ENCODE results near the gene CD58.
"Not testable (repeated sequence)": the region's sequence is repeated elsewhere in the genome, so short reads cannot be mapped to it uniquely, and the experiment has no call there.

Gene CD58, protein sequence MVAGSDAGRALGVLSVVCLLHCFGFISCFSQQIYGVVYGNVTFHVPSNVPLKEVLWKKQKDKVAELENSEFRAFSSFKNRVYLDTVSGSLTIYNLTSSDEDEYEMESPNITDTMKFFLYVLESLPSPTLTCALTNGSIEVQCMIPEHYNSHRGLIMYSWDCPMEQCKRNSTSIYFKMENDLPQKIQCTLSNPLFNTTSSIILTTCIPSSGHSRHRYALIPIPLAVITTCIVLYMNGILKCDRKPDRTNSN

DNA sequence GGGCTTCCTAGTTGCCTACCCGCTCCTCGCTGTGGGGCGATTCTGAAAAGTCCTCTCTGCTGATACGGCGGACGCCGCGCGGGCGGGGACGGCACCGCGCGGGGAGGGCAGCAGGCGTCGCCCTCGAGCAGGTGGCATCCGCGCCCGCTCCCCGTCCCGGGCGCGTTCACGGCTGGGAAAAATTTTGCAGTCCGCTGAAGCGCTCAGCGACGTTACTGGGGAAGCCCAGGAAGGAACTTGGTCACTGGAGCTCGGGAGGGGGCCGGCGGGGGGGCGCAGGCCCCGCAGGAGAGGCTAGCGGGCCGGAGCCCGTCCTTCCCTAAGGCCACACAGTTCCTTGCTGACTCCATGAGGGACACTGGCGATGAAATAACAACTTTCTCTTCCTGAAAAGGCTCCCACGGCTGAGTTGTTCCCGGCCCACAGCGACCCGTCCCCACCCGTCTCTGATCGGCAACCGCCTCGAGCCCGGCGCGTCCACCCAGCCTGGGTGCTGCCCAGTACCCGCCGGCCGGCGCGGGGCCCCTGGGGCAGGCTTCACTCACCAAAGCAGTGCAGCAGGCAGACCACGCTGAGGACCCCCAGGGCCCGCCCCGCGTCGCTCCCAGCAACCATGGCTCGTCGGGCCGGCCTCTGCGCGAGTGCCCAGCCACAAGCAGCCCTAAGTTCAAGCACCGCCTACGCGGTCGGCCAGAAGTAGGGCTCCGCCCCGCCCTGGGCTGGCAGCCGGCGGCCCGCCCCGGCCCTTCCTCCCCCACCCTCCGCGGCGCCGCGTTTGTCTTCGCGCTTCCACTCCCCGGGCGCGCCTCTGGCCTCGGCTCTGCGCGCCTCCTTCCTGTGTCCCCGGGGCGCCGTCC lies at the start of gene CD58:
TSS of gene CD58 (minus strand) at position 669 of the 857 bp plus-strand sequence. CDS start at position 615, 54 bp downstream.
- CTCF ChIA-PET = interaction anchor here (0.9 to 2.2 kb wide), 3 partner anchors 12 to 168 kb away, joined by 3 to 7 read pairs (median 3); no protein-coding TSS in a partner anchor
- TF ChIP-seq, protein P1, sequence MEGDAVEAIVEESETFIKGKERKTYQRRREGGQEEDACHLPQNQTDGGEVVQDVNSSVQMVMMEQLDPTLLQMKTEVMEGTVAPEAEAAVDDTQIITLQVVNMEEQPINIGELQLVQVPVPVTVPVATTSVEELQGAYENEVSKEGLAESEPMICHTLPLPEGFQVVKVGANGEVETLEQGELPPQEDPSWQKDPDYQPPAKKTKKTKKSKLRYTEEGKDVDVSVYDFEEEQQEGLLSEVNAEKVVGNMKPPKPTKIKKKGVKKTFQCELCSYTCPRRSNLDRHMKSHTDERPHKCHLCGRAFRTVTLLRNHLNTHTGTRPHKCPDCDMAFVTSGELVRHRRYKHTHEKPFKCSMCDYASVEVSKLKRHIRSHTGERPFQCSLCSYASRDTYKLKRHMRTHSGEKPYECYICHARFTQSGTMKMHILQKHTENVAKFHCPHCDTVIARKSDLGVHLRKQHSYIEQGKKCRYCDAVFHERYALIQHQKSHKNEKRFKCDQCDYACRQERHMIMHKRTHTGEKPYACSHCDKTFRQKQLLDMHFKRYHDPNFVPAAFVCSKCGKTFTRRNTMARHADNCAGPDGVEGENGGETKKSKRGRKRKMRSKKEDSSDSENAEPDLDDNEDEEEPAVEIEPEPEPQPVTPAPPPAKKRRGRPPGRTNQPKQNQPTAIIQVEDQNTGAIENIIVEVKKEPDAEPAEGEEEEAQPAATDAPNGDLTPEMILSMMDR (IDR thresholded peaks at IDR 0.05; ENCODE audit: control extremely low read depth, extremely low read depth, low read depth, missing control alignments) = peak; percentile 70
- POLR2A ChIA-PET = interaction anchor here (0.6 to 1.3 kb wide), 4 partner anchors 12 to 193 kb away, joined by 3 to 9 read pairs (median 3); no protein-coding TSS in a partner anchor
- peak; percentile 92 for DNase-seq (ENCODE audit: extremely low spot score)

DNA sequence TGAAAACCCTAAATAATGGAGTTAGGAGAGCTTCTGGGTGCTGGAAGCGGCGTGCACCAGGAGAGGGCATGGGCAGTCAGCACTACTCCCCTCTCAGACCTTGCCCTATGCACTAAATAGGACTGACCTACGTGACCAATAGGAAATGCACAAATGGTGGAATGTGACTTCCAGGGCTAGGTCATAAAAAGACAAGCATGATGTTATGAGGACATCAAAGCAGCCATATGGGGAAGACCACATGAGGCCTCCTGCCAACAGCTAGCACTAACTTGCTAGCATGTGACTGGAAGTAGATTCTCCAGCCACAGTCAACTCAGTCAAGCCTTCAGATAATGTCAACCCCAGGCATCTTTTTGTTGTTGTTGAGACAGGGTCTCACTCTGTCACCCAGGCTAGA lies 49.6 kb upstream of the CD58 start:
- DNase-seq (ENCODE audit: extremely low spot score); POLR2A ChIA-PET; CTCF ChIA-PET: not testable (repeated sequence)

DNA sequence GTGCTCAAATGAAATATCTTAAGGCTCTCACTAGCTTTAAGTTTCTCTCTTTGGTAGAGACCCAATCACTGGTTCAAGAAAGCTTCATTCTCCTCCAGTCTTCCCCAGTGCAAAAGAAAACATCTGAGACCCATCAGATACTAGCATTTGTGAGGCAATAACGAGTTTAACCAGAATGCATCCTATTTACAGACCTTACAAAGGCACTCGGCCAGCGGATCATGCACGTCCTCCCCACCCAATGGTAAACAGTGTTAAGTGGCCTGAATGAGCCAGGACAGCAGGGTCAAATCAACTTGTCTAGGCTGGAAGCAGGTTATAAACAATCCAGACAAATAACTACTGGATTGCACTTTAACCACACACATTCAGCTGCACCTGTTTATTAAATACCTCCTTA lies 48.3 kb upstream of the CD58 start:
- DNase-seq (ENCODE audit: extremely low spot score); CTCF ChIA-PET; POLR2A ChIA-PET: not testable (repeated sequence)

DNA sequence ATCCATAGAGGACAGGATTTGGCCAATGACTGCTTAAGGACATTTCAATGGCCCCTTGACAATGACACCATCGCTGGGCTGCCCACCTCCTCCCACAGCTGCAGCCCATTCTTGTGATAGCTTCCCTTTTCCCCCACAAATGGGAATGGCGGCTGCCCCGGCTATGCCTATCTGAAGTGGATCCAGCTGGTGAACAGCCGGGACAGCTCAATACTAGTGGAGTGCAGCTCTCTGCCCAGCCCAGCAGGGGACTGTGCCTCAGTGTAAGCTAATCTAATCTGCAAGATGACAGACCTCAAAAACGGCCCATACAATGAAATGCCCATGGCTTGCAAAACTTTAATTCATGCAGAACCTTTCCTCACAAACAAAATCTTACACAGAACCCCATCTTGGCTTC lies 47.0 kb upstream of the CD58 start:
- DNase-seq (ENCODE audit: extremely low spot score); POLR2A ChIA-PET: not testable (repeated sequence)
- CTCF ChIA-PET = interaction anchor here (0.9 to 1.6 kb wide), 2 partner anchors 34 to 43 kb away, joined by 3 read pairs; no protein-coding TSS in a partner anchor

DNA sequence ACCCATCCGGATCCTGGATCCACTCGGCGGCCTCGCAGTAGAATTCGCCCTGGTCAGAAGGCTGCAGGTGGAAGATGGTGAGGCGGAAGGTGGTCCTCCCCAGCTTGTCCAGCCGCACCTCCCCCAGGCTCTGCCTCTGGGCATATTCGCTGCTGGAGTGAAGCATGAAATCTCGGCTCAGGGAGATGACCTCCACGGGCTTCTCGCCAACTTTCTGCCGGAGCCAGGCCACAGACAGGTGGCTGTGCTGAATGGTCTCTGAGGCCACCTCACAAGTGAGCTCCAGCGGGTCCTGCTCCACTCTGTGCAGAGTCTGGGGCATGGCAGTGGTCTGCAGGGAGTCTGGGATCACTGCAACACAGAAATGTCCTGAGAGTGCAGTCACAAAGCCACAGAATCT lies 43.0 kb upstream of the CD58 start:
- DNase-seq (ENCODE audit: extremely low spot score); POLR2A ChIA-PET; CTCF ChIA-PET: not testable (repeated sequence)

DNA sequence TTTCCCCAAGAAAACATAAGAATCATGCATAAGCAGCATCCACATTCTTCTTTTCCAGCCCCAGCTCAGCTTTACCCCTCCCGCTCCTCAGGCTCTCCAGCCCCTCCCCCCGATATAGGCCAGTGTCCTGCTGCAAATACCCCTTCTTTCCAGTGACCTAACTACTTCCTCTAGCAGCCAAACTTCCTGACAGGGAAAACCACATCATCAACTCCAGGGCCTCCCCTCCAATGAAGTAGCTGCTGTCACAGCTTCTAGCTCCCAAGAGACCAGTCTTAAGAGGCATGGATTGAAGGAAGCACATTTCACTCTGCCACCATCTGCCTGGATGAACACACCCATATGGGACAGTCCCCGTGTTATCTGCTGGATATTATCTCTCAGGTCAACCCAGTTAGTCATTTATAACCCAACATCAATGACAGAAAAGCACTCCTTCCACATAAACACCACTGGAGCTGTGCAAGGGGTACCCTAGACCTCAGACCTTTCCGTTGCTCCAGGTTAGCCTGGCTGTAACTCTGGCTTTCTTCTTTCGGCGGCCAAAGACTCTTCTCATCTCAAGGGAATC lies 39.1 kb upstream of the CD58 start:
- not testable (repeated sequence) for DNase-seq (ENCODE audit: extremely low spot score)
- POLR2A ChIA-PET = interaction anchor here (0.6 kb wide), 1 partner anchor 517 kb away, joined by 4 read pairs; no protein-coding TSS in a partner anchor
- CTCF ChIA-PET = interaction anchor here (1.3 kb wide), 1 partner anchor 14 kb away, joined by 3 read pairs; no protein-coding TSS in a partner anchor

DNA sequence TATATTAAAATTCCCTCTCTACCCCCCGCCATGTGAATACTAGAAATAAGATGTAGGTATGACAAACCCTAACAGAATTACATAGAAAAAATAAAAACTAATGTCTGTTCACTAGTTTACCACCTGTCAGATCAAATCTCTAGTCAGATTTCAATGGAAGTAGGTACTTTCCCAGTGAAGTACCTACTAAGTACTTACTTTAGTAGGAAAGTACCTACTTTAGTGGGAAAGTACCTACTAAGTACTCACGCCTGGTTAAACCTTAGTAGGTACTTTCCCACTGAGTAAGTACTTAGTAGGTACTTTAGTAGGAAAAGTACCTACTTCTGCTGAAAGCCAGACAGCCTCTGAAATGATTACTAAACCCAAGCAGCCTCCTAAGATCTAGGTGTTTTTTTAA lies 38.0 kb upstream of the CD58 start:
- DNase-seq (ENCODE audit: extremely low spot score); POLR2A ChIA-PET: not testable (repeated sequence)
- CTCF ChIA-PET = interaction anchor here (1.3 kb wide), 1 partner anchor 64 kb away, joined by 4 read pairs; no protein-coding TSS in a partner anchor

DNA sequence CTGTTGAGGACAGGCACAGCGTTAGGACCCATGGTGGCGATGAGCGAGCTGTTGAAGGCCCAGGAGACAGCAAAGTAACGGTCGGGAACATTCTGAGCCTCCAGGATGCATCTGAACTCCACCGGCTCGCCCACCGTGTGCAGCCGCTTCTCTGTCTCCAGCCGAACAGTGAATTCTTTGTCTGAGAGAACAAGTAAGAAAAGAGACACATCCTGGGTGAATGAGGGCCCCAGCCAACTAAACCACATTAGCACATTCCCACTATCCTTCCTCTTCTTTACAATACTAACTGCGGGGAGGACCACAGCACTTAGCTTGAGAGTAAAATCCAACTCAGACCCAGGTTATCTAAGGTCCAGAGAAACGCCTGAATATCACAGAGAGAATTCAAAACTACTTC lies 37.3 kb upstream of the CD58 start:
- POLR2A ChIA-PET; DNase-seq (ENCODE audit: extremely low spot score): not testable (repeated sequence)
- CTCF ChIA-PET = interaction anchor here (1.3 kb wide), 1 partner anchor 65 kb away, joined by 4 read pairs; no protein-coding TSS in a partner anchor

DNA sequence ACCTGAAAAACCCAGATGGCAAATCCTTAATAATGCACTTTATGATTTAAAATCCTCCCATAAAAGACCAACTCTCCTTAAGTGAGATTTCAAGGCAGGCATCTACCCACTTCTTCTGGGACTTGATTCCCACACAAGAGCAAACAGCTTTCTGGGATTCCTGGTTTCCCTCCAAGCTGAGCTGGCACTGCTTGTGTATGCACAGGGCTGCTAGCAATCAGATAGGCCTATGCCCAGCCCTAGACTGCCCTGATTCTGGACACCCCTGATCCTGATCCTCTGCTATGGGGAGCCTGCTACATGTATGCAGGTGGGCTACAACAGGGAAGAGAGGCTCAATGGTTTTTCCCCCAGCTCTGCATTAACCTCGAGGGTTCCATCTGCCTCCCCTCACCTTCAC lies 36.6 kb upstream of the CD58 start:
- DNase-seq (ENCODE audit: extremely low spot score); POLR2A ChIA-PET; CTCF ChIA-PET: not testable (repeated sequence)

DNA sequence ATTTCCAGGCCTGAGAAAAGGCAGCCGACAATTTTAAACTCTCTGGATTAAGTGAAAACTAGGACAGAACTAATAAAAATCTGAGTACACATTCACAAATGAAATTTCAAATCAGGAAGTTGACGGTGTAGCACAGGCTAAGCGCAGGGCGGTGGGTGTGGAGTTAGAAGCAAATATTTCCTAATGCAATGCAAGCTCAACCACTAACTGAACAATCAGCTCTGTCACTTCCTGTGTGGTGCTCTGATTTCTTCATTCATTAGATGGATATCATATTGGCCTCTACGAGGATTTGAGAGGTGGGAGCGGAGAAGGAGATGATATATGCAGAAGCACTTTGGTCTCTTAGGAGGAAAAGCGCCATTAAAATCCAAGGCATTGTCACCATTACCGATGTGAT lies 35.2 kb upstream of the CD58 start:
- CTCF ChIA-PET; DNase-seq (ENCODE audit: extremely low spot score); POLR2A ChIA-PET: not testable (repeated sequence)

DNA sequence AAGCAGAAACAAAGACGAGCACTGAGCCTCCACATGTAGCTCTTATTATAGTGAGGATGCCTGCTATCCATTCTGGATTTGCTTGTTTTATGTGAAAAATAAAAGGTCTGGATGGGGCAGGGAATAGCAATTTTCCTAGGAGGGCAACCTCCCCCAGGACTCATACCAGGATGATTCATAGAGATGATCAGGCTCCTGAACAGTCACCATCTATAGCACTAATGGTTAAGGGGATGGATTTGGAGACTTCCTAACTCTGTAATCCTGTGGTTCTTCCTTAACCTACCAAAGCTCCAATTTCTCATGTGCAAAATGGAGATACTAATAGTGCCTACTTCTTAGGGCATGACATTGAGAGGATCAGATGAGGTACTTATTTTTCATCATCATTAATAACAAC lies 34.5 kb upstream of the CD58 start:
- TF ChIP-seq, protein P1 (IDR thresholded peaks at IDR 0.05; ENCODE audit: control extremely low read depth, extremely low read depth, low read depth, missing control alignments) = no peak
- ChIA-PET POLR2A (no interaction called here), CTCF (no interaction called here)
- DNase-seq (ENCODE audit: extremely low spot score) = no peak

DNA sequence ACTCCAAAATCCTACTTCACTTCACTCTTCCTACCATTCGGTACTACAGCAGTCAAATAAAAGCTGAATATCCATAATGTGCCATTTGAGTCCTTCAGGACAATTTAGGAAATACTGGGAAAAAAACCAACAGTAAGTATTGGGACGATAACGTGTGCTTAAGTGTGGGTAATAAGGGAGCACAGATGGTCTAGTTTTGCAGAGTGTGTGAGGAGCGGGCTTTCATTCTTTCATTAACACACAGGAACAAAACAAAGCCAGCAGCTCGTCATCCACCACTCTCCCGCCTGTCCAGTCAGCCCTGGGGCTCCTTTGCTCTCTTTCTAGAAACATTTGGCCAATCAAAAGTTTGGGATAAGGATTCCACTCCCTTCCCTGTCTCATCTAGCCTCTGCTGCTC lies 33.6 kb upstream of the CD58 start:
- POLR2A ChIA-PET; CTCF ChIA-PET; DNase-seq (ENCODE audit: extremely low spot score): not testable (repeated sequence)

DNA sequence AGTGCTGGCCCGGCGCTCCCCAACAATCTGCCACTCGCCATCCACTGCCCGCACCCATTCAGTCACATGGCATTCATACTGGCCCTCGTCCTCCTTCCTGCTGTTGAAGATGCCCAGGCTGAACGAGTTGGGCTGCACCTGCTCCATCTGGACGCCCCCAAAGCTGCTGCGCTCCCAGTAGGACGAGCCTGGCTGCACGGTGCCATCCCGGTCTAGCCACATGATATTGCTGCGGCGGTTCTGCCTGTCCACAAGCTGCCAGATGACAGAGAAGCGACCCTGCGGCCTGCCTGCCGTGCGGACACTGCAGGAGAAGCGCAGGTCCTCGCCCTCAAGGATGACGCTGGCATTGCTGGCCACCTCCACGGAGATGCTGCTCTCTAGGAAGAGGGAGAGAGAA lies 32.8 kb upstream of the CD58 start:
- POLR2A ChIA-PET; CTCF ChIA-PET; DNase-seq (ENCODE audit: extremely low spot score): not testable (repeated sequence)

DNA sequence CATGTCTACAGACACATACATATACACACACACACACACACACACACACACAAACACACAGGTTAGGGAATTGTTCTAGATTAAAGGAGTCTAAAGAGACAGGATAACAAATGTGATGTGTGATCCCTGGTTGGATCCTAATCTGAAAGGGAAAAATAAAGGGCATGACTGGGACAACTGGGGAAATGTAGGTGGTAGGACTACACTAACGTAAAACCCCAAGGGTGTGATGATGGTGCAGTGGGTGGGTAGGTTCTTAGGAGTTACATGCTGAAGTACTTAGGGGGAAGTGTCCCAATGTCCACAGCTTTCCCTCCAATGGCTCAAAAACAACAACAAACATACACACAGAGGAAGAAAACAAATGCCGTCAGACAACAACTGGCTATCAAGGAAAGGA lies 28.5 kb upstream of the CD58 start:
- CTCF ChIA-PET = interaction anchor here (1.5 kb wide), 3 partner anchors 25 to 125 kb away, joined by 3 to 4 read pairs (median 3); no protein-coding TSS in a partner anchor
- DNase-seq (ENCODE audit: extremely low spot score); POLR2A ChIA-PET: not testable (repeated sequence)

DNA sequence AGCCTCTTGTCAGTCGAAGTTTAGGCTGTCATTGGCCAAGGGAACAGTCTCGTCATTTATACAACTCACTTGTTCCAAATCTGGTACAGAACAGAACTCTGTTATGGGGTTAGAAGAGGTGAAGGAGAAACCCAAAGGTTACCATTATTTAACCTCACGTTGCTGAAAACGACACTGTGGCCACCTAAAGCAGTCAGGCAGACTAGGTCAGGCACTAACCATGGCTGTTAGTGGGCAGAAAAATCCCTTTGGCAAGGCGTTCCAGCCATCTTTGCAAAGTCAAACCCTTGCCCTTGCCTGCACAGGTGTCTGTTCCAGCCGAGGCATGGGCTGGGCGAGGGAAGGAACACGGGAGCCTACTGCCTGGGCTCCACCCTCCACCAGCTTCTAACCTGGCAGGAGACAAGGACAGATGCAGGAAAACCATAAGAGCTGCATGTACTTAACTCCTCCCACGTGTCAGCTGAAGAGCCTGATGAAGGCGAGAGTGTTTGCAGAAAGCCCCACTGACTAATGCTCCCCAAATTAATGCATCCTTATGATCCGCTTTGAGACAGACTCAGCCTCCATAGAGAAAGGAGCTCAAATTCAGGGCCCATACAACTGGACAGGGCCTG lies 27.7 kb upstream of the CD58 start:
- CTCF ChIA-PET = interaction anchor here (1.5 kb wide), 3 partner anchors 24 to 126 kb away, joined by 3 to 4 read pairs (median 3); no protein-coding TSS in a partner anchor
- POLR2A ChIA-PET; DNase-seq (ENCODE audit: extremely low spot score): not testable (repeated sequence)

All from GM10248 (cell line).